Measurements from ENCODE around the gene COL5A1.

Gene COL5A1

DNA sequence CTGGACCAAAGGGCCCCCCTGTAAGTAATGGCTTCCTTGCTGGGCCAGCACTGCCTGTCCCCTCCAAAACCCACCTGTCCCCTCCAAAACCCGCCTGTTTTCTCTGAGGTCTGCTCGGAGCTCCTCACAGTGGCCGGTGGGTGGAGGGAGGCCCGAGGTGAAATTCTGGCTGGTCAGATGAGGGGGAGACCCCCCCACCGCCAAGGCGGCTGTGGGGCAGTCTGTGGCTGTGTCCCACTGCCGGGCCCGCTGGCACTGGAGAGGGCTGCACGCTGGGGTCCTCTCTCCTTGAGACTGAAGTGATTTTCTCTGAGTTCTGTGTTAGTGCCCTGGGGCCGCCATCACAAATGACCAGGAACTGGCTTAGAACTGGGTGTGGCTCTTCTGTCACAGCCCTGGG lies 155.3 kb downstream of the COL5A1 start:
- no peak overlapping the region for H3K27ac ChIP-seq (replicated peaks)
- TF ChIP-seq GABPA (IDR thresholded peaks at IDR 0.05; ENCODE audit: low read depth): no peak
- TF ChIP-seq SPI1 (IDR thresholded peaks at IDR 0.05; ENCODE audit: borderline replicate concordance, low read depth): no peak
- no peak for TF ChIP-seq POLR2AphosphoS5 (IDR thresholded peaks at IDR 0.05; ENCODE audit: low read depth)
- TF ChIP-seq, protein P1, sequence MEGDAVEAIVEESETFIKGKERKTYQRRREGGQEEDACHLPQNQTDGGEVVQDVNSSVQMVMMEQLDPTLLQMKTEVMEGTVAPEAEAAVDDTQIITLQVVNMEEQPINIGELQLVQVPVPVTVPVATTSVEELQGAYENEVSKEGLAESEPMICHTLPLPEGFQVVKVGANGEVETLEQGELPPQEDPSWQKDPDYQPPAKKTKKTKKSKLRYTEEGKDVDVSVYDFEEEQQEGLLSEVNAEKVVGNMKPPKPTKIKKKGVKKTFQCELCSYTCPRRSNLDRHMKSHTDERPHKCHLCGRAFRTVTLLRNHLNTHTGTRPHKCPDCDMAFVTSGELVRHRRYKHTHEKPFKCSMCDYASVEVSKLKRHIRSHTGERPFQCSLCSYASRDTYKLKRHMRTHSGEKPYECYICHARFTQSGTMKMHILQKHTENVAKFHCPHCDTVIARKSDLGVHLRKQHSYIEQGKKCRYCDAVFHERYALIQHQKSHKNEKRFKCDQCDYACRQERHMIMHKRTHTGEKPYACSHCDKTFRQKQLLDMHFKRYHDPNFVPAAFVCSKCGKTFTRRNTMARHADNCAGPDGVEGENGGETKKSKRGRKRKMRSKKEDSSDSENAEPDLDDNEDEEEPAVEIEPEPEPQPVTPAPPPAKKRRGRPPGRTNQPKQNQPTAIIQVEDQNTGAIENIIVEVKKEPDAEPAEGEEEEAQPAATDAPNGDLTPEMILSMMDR (IDR thresholded peaks at IDR 0.05; ENCODE audit: insufficient read depth, low read length): no peak
- TF ChIP-seq, protein P2, sequence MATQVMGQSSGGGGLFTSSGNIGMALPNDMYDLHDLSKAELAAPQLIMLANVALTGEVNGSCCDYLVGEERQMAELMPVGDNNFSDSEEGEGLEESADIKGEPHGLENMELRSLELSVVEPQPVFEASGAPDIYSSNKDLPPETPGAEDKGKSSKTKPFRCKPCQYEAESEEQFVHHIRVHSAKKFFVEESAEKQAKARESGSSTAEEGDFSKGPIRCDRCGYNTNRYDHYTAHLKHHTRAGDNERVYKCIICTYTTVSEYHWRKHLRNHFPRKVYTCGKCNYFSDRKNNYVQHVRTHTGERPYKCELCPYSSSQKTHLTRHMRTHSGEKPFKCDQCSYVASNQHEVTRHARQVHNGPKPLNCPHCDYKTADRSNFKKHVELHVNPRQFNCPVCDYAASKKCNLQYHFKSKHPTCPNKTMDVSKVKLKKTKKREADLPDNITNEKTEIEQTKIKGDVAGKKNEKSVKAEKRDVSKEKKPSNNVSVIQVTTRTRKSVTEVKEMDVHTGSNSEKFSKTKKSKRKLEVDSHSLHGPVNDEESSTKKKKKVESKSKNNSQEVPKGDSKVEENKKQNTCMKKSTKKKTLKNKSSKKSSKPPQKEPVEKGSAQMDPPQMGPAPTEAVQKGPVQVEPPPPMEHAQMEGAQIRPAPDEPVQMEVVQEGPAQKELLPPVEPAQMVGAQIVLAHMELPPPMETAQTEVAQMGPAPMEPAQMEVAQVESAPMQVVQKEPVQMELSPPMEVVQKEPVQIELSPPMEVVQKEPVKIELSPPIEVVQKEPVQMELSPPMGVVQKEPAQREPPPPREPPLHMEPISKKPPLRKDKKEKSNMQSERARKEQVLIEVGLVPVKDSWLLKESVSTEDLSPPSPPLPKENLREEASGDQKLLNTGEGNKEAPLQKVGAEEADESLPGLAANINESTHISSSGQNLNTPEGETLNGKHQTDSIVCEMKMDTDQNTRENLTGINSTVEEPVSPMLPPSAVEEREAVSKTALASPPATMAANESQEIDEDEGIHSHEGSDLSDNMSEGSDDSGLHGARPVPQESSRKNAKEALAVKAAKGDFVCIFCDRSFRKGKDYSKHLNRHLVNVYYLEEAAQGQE (IDR thresholded peaks at IDR 0.05; ENCODE audit: insufficient replicate concordance, low read depth): no peak
- no peaks in the 10 kb centered on the region for H3K27me3 ChIP-seq (ENCODE audit: insufficient read depth, poor library complexity, severe bottlenecking)
- H3K4me3 ChIP-seq (replicated peaks; ENCODE audit: insufficient read depth, low read length): no peak overlapping the region
- no peak for DNase-seq (ENCODE audit: low read depth in 1 of 2, low spot score in 1 of 2)

GRCh38 chr9:134800791-134801339 lies 159.3 kb downstream of the COL5A1 start:
- Histone ChIP-seq H3K27me3 (ENCODE audit: insufficient read depth, poor library complexity, severe bottlenecking) (no peaks in the 10 kb centered on the region), H3K27ac (replicated peaks) (no peak overlapping the region), H3K4me3 (replicated peaks; ENCODE audit: insufficient read depth, low read length) (no peak overlapping the region)
- no peak for DNase-seq (ENCODE audit: low read depth in 1 of 2, low spot score in 1 of 2)
- TF ChIP-seq GABPA (IDR thresholded peaks at IDR 0.05; ENCODE audit: low read depth) (no peak), SPI1 (IDR thresholded peaks at IDR 0.05; ENCODE audit: borderline replicate concordance, low read depth) (no peak), POLR2AphosphoS5 (IDR thresholded peaks at IDR 0.05; ENCODE audit: low read depth) (no peak)
- TF ChIP-seq, protein P2 (IDR thresholded peaks at IDR 0.05; ENCODE audit: insufficient replicate concordance, low read depth): no peak
- TF ChIP-seq, protein P1 (IDR thresholded peaks at IDR 0.05; ENCODE audit: insufficient read depth, low read length): no peak

DNA sequence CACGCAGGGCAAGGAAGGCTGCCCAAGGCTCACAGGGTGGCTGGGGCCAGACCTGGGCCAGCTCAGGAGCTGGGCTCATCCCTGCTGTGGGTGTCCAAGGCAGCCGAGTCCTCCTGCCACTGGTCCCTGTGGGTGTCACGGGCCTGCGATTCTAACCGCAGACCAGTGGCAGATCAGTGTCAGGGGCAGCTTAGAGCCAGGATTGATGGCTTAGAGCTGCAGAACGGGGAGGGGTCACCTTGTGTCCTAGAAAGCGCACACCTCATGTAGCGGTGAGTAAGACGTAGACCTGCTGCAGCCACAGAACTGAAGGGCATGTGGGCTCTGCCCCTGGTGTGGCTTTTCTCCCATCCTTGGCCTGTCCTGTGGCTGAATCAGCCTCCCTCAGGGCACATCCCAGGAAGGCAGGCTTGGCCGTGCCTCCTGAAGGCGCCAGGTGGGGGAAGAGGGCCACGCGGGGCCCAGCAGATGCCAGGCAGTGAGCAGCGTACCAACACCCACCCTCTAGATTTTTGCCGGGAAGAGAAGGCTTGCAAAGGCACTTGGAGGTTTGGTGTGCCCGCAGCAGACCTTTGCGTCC lies 160.7 kb downstream of the COL5A1 start:
- Histone ChIP-seq H3K4me3 (replicated peaks; ENCODE audit: insufficient read depth, low read length) (no peak overlapping the region), H3K27ac (replicated peaks) (no peak overlapping the region), H3K27me3 (ENCODE audit: insufficient read depth, poor library complexity, severe bottlenecking) (no peaks in the 10 kb centered on the region)
- DNase-seq (ENCODE audit: low read depth in 1 of 2, low spot score in 1 of 2): no peak
- no peak for TF ChIP-seq SPI1 (IDR thresholded peaks at IDR 0.05; ENCODE audit: borderline replicate concordance, low read depth)
- TF ChIP-seq, protein P1 (IDR thresholded peaks at IDR 0.05; ENCODE audit: insufficient read depth, low read length): no peak
- no peak for TF ChIP-seq GABPA (IDR thresholded peaks at IDR 0.05; ENCODE audit: low read depth)
- TF ChIP-seq POLR2AphosphoS5 (IDR thresholded peaks at IDR 0.05; ENCODE audit: low read depth): no peak
- TF ChIP-seq, protein P2 (IDR thresholded peaks at IDR 0.05; ENCODE audit: insufficient replicate concordance, low read depth): no peak

All from HL-60 (cell line).